GM21717 (cell line): ENCODE measurements around the gene SH3D19.

ENCODE experiments used
- ATAC-seq: cut with Tn5 transposase; IDR thresholded peaks from one replicate; pipeline ENCODE4 v1.9.1; 2021; ENCODE audit warnings: mild to moderate bottlenecking, moderate library complexity; ENCODE audit not compliant: unreplicated experiment

SH3D19 gene

DNA sequence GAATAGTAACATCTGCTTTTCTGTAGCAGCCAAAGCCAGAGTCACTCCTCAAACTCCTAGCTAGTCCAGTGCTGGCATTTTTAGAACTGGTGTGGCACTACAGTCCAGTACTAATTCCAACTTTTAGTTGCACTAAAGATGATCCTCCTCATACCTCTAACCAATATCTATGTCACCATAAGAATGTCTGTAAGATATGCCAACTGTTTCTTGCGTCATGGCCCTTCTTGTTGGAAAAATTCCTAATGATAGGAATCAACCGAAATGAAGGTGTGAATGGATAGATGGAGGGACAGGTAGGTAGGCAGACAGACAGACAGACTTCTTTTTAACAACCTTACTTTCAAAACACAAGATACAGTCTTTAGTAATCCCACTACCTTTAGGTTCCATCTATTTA lies 123.0 kb downstream of the SH3D19 start:
- ATAC-seq, result no peak

DNA sequence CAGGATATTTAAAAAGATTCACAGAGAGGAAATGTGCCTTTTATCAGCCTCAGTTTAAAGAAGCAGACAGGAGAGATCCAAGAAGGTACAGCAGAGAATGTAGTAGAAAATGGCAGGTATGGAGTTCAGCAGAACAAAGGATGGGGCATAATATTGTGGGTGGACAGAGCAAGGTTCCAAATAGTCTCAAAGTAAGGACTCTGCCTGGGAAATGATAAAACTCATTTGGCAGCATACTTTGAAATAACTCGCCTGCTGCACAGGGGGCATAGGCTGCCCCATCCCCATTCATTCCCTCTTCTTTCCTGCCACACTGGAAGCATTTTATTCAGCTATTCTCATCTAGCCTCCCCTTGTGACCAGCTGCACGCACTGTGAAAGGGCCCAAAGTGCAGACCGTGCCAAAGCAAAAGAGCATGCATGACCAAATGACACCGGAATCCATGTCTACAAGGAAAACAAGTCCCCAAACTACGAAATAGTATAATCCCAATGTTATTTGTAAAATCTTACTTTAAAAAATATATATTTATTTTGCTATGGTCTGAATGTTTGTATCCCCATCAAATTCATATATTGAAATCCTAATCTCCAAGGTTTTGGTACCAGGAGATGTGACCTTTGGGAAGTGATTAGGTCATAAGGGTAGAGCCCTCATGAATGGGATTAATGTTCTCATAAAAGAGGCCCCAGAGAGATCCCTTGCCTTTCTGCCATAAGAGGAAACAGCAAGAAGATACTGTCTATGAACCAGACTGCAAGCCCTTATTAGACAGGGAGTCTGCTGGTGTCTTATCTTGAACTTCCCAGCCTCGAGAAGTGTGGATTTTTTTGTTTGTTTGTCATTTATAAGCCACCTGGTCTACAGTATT lies 125.8 kb downstream of the SH3D19 start:
- ATAC-seq, result no peak

DNA sequence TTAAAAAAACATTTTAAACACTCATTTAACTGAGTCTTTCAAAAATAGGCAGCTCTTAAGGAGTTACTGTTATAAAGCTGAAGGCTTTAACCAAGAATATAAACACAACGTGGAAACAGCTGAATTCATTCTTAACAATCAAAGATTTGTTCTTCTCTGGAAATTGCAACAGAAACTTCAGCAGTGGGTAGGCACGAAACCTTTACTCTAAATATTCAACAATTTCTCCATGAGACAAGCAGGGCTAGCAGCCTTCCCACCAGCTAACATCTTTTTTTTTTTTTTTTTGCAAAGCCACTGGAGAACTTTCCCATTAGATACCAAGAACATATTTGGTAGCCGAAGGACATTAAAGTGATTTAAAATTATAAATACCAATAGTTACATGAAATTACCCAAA lies 126.7 kb downstream of the SH3D19 start:
- ATAC-seq, result no peak

DNA sequence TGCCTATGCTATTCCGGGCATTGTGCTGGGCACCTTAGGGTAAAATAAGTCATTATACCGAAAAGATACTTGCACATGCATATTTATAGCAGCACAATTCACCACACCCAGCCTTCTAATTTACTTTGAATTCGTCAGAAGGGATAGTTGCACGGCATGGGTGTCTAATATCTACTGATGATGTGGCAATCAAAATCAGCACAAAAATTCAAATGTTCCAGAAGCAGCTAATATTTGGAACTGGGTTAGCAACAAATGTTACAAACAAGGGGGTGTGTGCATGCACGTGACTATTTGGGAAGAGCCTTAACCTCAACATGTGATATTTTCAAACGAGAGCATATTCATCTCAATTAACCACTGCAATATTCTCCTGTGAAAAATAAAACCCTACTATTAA lies 128.2 kb downstream of the SH3D19 start:
- ATAC-seq, result no peak

DNA sequence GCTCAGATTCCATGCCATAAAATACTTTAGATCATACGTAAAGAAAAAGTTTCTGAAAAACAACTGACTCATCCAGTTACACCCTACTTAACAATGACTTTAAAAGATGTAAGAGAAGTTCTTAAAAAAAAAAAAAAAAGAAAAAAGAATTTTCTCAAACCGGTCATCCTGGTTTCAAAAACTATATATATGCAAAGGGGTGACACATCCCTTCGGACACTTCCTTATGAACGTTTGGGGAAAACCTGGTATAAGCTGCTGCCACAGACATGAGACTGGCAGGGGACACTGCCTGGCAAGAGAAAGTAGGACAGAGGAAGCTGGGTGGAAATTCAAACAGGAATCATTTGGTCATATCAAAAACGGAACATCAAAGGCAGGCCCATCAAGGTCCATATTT lies 129.6 kb downstream of the SH3D19 start:
- ATAC-seq, result no peak

DNA sequence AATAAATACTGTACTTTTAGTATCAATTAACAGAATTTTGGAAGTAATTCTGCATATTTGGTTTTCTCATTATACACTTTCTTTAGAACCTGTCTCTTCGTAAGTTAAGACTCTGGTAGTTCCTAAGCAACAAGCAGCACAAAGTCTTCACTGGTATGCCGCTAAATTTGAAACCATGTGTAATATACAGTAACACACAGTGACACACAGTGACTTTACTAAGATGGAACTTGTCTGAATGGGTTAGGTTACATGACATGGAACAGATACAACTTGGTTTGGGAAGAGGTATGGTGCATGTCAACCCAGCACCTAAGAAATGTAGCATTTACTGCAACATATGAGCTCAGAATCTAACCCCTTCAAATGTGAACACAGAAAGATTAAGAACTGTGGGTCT lies 132.0 kb downstream of the SH3D19 start:
- ATAC-seq, result no peak

DNA sequence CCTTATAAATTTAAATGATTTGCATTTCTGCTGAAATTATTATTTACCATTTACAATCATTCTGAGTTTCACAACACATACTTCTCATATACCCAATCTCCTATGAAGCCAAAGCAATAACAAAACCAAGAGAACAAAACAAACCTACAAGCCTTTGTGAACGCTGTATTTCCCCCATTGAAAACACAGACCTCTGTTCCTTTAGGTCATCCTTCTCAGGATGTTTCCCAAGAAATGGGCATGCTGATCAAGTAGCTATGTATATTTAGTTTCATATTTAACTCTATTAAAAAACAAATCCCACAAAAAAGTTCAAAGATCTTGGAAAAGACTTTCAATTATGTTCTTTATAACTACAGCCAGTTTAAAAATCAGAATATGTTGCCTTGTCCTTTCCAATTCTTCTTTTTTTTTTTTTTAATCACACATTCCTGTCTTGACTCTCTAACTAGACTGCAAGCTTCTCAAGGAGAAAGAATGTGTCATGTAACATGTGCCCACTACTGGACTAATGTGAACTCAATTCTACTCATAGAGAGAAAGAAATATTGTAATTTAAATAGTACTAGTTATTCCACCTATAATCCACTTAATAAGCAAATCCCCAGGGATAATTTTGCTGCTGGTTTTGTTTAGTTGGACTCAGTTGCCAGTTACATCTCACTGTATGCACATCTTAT lies 132.7 kb downstream of the SH3D19 start:
- ATAC-seq, result no peak

DNA sequence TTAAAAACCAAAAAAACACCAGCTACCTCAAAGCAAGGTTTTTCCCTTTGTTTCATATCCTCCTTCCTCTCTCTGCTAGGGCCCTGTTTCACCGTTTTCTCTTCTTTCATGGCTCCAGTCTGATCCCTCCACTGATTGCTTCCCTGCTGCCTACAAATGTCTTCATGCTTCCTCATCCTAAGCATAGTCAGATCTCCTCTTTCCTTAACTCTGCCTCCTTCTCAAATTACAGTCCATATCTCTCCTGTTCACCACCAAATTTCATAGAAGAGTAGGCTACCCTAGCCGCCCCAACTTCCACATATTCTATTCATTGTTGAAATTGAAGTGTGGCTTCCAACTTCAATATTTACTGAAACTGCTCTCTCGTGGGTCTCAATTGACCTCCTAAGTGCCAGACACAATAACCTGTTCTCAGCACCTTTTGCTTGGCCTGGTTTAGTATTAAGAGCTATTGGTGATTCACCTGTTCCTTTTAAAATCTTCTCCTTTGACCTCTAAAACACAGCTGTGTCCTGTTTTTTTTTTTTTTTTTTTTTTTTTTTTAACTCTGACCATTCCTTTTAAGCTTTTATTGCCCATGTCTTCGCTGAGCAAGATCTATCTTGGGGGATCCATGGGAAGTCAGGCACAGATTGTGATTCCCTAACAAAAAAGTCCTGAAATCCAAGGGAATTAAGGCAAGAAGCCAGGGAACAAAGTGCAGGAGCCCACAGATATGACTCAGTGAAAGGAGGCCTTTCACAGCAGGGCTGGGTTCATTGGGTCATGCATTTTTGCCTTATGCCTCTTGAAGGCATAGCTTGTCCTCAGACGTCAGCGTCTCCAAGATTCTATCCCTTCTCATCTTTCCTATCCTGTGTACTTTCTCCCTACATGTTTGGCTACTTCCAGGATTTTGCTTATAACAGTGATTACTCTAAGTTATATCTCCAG lies 140.6 kb downstream of the SH3D19 start:
- ATAC-seq, result no peak

DNA sequence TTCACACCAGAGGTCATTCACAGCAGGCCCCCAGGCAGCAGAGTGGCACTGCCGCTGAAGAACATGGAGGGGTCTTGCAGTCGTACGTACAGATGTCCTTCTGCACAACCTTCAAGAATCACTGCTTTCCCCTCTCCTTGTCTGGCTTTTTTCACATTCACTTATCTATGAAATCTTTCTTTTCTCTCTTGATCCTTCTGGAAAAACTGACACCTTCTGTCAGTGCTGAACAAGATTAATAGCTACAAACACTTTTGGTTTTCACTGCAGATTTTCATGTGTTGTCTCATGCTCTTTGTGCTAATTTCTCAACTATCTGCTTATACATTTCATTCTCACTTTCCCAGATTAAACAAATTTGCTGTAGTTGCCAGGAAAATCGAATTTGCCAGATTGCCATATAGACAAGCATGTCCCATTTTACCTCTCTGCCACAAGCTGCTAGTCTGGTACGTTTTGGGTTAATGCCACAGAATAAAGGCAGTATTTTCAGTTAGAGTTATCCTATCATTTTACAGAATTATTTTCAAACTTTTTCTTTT lies 142.9 kb downstream of the SH3D19 start:
- no peak for ATAC-seq

DNA sequence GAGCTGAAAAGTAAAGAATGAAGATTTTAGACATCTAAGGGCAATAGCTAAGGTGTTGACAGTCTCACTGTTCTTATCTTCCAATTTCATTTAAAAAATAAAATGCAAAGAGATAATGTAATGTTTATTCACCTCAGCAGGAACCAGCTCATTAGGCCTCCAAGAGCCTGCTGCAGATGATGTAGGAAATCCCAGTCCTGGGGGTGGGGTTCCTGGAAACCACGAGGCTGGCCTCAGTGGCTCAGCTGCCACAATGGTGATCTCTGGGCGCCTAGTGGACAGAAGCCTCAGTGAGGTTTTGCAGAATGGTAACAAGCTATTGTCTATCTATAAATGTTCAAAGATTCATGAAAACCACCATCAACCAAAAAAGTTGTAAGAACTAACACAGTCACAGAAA lies 148.7 kb downstream of the SH3D19 start:
- ATAC-seq, result no peak

DNA sequence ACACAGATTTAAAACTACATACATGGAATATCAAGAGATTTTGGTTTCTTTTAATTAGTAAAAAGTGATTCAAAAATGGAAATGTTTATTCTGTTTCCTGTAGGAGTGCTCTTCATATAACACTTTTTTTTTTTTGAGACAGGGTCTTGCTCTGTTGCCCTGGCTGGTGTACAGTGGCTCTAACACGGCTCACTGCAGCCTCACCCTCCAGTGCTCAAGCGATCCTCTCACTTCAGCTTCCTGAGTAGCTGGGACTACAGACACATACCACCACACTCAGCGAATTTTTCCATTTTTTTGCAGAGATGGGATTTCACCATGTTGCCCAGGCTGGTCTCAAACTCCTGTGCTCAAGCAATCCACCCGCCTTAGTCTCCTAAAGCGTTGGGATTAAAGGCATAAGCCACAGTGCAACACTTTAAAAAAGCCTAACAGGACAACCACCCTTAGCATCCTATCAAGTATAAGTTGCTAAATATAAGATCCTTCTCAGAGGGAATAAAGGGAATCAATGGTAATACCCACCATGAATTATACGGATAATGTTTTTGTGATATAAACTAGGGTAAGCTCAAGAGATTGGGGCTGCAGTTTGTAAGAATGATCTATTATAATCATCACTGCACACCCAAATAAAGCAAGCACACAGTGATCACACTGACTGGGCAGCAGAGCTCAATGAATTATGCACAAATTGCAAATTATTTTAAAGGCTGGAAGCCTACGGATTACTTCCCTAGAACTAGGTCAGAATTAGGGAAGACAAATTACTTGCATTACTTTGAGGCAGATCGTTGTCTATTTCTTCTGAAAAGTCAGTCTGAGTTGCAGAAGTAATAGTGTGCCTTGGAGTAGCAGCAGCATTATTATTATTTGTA lies 149.4 kb downstream of the SH3D19 start:
- no peak for ATAC-seq

DNA sequence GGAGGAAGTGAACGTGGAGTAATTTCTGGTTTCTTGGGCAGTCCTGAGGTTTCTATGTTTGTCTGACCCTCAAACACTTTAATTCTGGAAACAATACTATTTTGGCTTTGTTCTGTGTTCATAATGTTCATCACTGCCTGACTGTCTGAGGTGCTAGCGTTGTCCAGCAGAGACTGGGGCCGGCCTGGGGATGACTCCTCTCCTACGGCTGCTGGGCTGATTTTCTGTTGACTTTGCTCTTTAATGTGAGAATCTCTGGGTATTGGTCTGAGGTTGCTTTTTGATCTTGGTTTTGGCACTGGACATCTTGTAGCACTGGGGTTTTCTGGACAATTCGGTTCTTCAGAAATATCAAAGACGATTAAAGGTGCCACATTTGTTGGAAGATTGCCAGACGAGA lies 150.2 kb downstream of the SH3D19 start:
- no peak for ATAC-seq

DNA sequence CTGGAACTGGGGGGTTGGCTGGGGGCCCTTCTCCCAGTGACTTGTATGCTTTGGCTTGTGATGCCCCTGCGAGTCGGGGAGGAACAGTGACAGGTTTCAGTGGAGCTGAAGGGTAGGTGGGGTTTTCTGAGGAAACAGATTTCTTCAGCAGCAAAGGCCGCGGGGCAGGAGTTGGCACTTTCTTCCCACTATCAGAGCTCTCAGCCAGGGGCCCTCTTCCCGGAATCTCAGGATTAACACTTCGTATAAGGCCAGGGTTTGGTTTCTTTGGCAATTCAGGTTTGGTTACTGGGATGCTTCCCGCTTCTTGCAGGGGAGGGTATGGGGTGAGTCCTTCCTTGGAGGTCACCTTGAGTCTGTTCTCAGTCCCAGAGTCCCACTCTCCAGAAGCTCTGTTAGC lies 150.6 kb downstream of the SH3D19 start:
- ATAC-seq, result no peak

DNA sequence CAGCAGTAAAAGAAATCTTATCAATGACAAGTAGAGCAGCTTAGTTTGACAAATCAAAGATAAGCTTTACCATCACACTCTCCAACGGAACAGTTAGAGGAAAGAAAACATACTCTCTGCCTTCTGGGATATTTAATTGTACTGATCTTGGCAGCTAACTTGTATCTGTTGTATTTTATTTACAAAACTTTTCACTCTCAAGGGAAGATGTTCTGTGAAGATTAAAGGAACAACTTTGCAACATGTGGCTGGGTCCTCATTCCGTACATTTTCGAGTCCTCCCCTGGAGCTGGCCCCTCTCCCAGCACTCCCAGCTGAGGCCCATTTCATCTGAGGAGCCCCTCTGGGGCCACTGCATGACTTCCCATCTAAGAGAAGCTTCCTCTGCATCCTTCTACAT lies 151.5 kb downstream of the SH3D19 start:
- ATAC-seq, result no peak

DNA sequence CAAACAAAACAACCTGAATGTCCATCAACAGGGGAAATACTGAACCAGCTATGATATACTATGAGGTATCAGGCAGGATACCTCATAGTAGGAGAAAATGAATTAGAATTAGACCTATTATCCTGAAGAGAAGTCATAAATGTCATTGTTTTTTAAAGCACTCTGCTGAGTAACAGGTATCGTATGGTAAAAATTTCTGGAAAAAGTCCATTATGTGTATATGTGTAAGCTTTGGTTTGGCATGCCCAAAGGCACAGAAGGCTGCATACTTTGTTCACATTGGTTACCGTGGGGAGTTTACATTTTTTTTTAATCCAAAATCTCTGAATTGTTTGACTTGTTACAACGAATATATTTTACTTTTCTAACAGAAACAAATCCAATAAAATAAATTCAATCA lies 155.5 kb downstream of the SH3D19 start:
- no peak for ATAC-seq

DNA sequence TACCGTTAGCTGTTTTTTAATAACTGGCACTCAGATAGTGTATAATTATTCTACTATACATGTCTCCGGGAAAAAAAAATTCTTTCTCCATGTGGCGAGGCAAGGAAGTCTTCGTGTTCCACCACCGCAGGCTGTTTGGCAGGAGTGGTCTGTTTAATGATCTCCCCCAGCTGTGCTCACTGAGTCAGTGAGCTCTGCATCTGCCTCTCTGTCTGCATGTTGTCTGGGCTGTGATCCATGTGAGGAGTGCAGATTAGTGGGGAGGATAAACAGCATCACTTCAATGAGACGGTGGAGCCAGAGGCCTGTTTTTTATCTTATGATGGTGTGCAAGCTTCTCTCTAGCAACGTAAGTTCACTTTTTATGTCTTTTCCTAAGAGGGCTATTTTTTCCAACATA lies 156.2 kb downstream of the SH3D19 start:
- no peak for ATAC-seq

DNA sequence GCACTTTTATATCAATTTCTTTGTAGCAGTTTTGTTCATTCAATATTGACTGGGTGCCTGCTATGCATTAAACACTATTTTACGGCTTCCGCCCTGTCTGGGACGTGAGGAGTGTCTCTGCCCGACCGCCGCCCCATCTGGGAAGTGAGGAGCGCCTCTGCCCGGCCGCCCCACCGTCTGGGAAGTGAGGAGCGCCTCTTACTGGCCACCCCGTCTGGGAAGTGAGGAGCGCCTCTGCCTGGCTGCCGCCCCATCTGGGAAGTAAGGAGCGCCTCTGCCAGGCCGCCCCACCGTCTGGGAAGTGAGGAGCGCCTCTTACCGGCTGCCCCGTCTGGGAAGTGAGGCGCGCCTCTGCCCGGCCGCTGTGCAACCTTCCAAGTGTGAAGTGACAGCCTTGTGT lies 157.8 kb downstream of the SH3D19 start:
- no peak for ATAC-seq

DNA sequence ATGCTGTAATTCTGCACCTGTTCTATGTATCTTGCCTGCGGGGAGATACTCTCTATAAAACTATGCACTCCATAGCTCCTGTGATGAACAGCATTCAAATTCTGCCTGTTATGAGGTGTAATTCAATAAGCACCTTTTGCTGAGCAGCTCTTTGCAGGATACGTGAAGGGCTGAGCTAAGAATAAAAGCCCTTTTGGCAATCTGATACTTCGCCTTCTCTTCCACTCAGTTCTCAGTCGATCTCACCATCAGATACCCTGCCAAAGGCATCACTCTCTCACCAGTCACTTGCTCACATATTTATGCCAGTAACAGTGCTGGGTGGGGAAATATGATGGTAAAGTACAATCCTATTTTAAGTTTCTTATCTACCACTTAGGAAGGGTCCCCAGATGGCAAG lies 158.8 kb downstream of the SH3D19 start:
- no peak for ATAC-seq

DNA sequence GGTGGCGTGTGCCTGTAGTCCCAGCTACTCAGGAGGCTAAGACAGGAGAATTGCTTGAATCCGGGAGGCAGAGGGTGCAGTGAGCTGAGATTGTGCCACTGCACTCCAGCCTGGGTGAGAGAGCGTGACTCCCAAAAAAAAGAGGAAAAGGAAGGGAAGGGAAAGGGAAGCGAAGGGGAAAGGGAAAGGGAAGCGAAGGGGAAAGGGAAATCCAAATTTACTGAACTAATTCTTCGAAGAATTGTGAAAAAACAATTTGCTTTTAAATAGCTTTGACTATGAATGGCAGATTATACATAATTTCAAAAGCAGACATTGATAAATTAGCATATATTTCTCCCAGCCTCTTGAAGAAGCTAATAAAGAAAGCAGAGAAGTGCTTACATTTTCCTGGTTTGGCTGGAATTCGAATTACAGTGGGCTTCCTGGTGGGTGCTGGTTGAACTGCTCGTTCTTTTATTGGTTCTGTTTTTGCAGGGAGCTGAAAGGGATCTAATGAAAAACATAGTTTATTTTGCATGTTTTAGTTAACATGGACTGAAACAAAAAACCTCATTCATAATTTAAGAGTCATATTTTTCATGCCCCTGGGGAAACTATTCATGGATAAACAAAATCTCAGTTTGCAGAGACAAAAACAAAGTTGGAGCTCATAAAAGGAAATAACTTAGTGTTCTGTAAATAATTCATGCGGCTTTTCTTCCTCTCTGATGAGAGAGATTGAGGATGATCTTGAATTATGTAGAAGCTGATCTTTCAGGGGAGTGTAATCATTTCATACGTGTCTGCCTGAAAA lies 160.0 kb downstream of the SH3D19 start:
- ATAC-seq, result no peak
